ENCODE data around the gene C2CD2. TPM values are rescaled to one million over a fixed set of nuclear protein-coding genes. Genes with fewer than 3 reads are reported as not detected.

C2CD2 gene
- total and polyA plus RNA-seq, 2 of the 8 experiments (the other 6 are each of a cell fraction or from before 2014, with no cell fraction given): 10.4 to 13.0 TPM

- no peak for FAIRE-seq
- CTCF ChIA-PET (ENCODE audit: partially characterized antibody): interaction anchor here (1.3 to 2.5 kb wide), 2 partner anchors 21 to 136 kb away, joined by 5 to 6 read pairs; no protein-coding TSS in a partner anchor
- TF ChIP-seq CHD7 (IDR thresholded peaks at IDR 0.05; ENCODE audit: insufficient replicate concordance, low read length): no peak
These were observed 26.7 kb upstream of the C2CD2 start for GRCh38 chr21:41980561-41980960.

More at GRCh38 chr21:41980561-41980960, 26.7 kb upstream of the C2CD2 start:
- Histone ChIP-seq H3K27ac (ENCODE audit: low read depth, low read length) (no peak overlapping the region), H3K14ac (ENCODE audit: insufficient read length) (no peak overlapping the region), H4K20me1 (replicated peaks in 1 of 2; ENCODE audit: control insufficient read depth in 1 of 2, insufficient read depth in 2 of 2, low read length in 2 of 2) (no peaks in the 10 kb centered on the region), H3K9me3 (ENCODE audit: insufficient read depth in 2 of 2, low read depth in 1 of 2, low read length in 1 of 2) (peaks cover 0 to 7% of the 10 kb centered on the region in 2 experiments; a peak in 2 of 4 replicates), H2AFZ (ENCODE audit: low read length) (no peak overlapping the region), H2BK120ac (replicated peaks; ENCODE audit: low read depth, low read length) (no peak overlapping the region), H3K23me2 (ENCODE audit: low read depth, low read length) (no peaks in the 10 kb centered on the region), H3K56ac (replicated peaks; ENCODE audit: insufficient read length, low read depth, low read length) (no peak overlapping the region), H2BK12ac (ENCODE audit: low read depth, low read length) (no peak overlapping the region), H3K23ac (ENCODE audit: insufficient read length) (no peak overlapping the region), H2BK20ac (ENCODE audit: low read length) (no peak overlapping the region), H3K4ac (replicated peaks; ENCODE audit: insufficient read length, low read depth, low read length) (no peak overlapping the region), H3K27me3 (replicated peaks in 1 of 4; ENCODE audit: control insufficient read depth in 3 of 4, extremely low read depth in 1 of 4, insufficient read depth in 3 of 4, low read length in 3 of 4) (no peaks in the 10 kb centered on the region), H3K36me3 (ENCODE audit: control insufficient read depth in 2 of 4, insufficient read depth in 4 of 4, low read length in 3 of 4) (no peaks in the 10 kb centered on the region), H3K79me1 (ENCODE audit: low read depth, low read length) (no peaks in the 10 kb centered on the region), H3K18ac (ENCODE audit: extremely low read depth, low read length) (no peak overlapping the region), H3K9ac (replicated peaks in 1 of 4; ENCODE audit: extremely low read depth in 1 of 4, low read depth in 3 of 4, low read length in 3 of 4) (no peak overlapping the region), H3K4me1 (replicated peaks in 1 of 4; ENCODE audit: control insufficient read depth in 3 of 4, insufficient read depth in 4 of 4, low read length in 3 of 4) (no peaks in the 10 kb centered on the region; a peak in 1 of 7 replicates), H3K4me2 (ENCODE audit: insufficient read depth in 1 of 2, low read depth in 2 of 2, low read length in 2 of 2) (no peak overlapping the region), H2BK15ac (ENCODE audit: low read length) (no peak overlapping the region), H4K8ac (ENCODE audit: extremely low read depth, insufficient read depth, low read length) (no peak overlapping the region), H2BK5ac (ENCODE audit: low read depth, low read length) (no peak overlapping the region), H4K5ac (ENCODE audit: insufficient read length, low read depth, low read length) (no peak overlapping the region), H4K91ac (replicated peaks; ENCODE audit: insufficient read length, low read length) (no peak overlapping the region), H3K79me2 (ENCODE audit: control insufficient read depth in 1 of 2, insufficient read depth in 2 of 2, low read length in 2 of 2) (no peaks in the 10 kb centered on the region), H2AK5ac (ENCODE audit: low read depth, low read length) (no peak overlapping the region), H3K4me3 (ENCODE audit: extremely low read depth in 1 of 4, insufficient read depth in 2 of 4, low read depth in 3 of 4, low read length in 4 of 4) (no peak overlapping the region)
- POLR2A ChIA-PET (ENCODE audit: partially characterized antibody): no interaction called here
- no peak for DNase-seq (ENCODE audit: low read depth in 1 of 2, low spot score in 2 of 2)
